Measurements from ENCODE around the gene KMO. TPM values are rescaled to one million over a fixed set of nuclear protein-coding genes. Genes with fewer than 3 reads are reported as not detected.

The KMO gene
- total RNA-seq (ENCODE audit: low replicate concordance): not detected in 2 replicates

DNA sequence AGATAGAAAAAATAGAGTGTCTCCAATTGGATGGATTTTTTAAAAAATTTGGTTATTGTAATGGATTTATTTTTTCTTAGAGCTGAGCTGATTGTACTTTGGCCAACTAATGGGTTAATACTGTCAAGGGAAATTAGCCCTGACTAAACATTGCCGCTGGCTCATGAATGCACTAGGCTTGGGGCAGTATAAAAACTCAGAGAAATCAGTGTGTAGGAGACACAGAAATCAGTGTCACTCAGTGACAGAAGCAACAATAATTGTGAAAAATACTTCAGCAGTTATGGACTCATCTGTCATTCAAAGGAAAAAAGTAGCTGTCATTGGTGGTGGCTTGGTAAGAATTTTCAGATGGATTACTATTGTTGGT lies at the start of gene KMO:
KMO (plus strand) TSS at position 217 of the 370 bp plus-strand sequence; CDS start at position 284, 67 bp downstream.
- H3F3A ChIP-seq (ENCODE audit: low read depth): no peaks in the 10 kb centered on the region
- peak within 1 kb of the TSS; percentile 20 for H3K4me2 ChIP-seq
- no peaks in the 10 kb centered on the region for H3K36me3 ChIP-seq
- no peak within 1 kb of the TSS for H3K27ac Mint-ChIP-seq
- TF ChIP-seq EZH2 (IDR thresholded peaks at IDR 0.05) (no peak), EZH2phosphoT487 (IDR thresholded peaks at IDR 0.05) (no peak)
- TF ChIP-seq, protein P1, sequence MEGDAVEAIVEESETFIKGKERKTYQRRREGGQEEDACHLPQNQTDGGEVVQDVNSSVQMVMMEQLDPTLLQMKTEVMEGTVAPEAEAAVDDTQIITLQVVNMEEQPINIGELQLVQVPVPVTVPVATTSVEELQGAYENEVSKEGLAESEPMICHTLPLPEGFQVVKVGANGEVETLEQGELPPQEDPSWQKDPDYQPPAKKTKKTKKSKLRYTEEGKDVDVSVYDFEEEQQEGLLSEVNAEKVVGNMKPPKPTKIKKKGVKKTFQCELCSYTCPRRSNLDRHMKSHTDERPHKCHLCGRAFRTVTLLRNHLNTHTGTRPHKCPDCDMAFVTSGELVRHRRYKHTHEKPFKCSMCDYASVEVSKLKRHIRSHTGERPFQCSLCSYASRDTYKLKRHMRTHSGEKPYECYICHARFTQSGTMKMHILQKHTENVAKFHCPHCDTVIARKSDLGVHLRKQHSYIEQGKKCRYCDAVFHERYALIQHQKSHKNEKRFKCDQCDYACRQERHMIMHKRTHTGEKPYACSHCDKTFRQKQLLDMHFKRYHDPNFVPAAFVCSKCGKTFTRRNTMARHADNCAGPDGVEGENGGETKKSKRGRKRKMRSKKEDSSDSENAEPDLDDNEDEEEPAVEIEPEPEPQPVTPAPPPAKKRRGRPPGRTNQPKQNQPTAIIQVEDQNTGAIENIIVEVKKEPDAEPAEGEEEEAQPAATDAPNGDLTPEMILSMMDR (IDR thresholded peaks at IDR 0.05): no peak
- H3K9me3 Mint-ChIP-seq: no peaks in the 10 kb centered on the region
- DNase-seq (ENCODE audit: low spot score): no peak
- H3K4me3 Mint-ChIP-seq: no peak within 1 kb of the TSS
- H3K4me1 Mint-ChIP-seq: peaks cover 6% of the 10 kb centered on the region
- H3K27ac ChIP-seq: no peak within 1 kb of the TSS
- H3K4me3 ChIP-seq: no peak within 1 kb of the TSS
- no peaks in the 10 kb centered on the region for H3K79me2 ChIP-seq (ENCODE audit: low read depth)
- H3K27me3 Mint-ChIP-seq (ENCODE audit: insufficient read depth, low read depth): peaks cover 2% of the 10 kb centered on the region
- H4K20me1 ChIP-seq (ENCODE audit: low read depth): no peaks in the 10 kb centered on the region
- H3K4me1 ChIP-seq: peaks cover 3% of the 10 kb centered on the region
- H3K36me3 Mint-ChIP-seq: no peaks in the 10 kb centered on the region
- H3K9ac ChIP-seq: no peak within 1 kb of the TSS
- H2AFZ ChIP-seq (replicated peaks): peak within 1 kb of the TSS; percentile 77
- no peaks in the 10 kb centered on the region for H3K9me3 ChIP-seq (ENCODE audit: low read depth)
- H3K27me3 ChIP-seq: no peaks in the 10 kb centered on the region

DNA sequence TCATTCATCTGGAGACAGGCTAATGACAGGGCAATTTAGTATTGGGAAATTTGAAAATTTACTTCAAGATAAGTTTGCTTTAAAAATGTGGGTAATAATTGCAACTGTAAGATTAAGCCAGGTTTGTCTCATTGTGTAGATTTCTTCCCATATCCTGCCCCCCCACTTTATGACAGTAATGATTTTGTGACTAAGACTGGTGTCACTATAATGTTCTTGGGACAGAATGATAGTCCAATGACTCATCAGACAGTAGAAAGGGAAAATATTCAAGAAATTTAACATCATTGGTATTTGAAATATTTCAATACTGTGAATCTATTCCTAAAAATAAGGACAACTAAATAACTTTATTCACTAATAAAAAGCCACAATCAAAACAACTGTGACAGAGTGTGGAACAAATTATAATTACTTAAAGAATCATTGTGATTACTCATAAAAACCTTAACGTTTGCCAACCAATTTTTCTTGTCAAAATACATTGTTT lies 49.4 kb upstream of the KMO start:
- no peak overlapping the region for H3K4me3 Mint-ChIP-seq
- no peak overlapping the region for H3K4me3 ChIP-seq

DNA sequence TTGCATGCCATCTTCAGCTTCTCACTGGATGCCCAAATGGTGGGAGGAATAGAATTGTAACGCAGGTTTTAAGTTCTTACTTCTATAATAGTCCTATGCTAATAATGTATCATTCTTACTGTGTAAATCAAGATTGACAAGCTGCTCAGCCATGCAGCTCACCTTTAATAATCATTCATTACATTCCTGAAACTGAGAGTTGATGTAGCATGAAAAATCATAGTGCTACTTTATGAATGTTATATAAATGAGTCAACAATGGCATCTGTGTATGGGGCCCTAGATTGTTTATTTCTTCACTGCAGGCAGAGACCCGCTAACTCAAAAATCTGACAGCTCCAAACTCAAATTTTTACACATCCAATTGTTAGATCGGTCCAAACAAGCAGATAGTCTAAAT lies 47.0 kb upstream of the KMO start:
- no peaks in the 10 kb centered on the region for H3K79me2 ChIP-seq (ENCODE audit: low read depth)
- H3K4me3 ChIP-seq: no peak overlapping the region
- no peaks in the 10 kb centered on the region for H3K27me3 Mint-ChIP-seq (ENCODE audit: insufficient read depth, low read depth)

More for the DNA sequence above, 49.4 kb upstream of the KMO start:
- Histone ChIP-seq H3K36me3 (no peaks in the 10 kb centered on the region), H3F3A (ENCODE audit: low read depth) (no peaks in the 10 kb centered on the region), H3K27ac (no peak overlapping the region), H3K4me2 (no peak overlapping the region), H3K79me2 (ENCODE audit: low read depth) (no peaks in the 10 kb centered on the region), H2AFZ (replicated peaks) (no peak overlapping the region), H3K4me1 (no peaks in the 10 kb centered on the region), H3K27me3 (no peaks in the 10 kb centered on the region), H3K9me3 (ENCODE audit: low read depth) (no peaks in the 10 kb centered on the region), H4K20me1 (ENCODE audit: low read depth) (no peaks in the 10 kb centered on the region), H3K9ac (no peak overlapping the region)
- TF ChIP-seq EZH2phosphoT487 (IDR thresholded peaks at IDR 0.05) (no peak), EZH2 (IDR thresholded peaks at IDR 0.05) (no peak)
- TF ChIP-seq, protein P1 (IDR thresholded peaks at IDR 0.05): no peak
- H3K4me1 Mint-ChIP-seq: peaks cover 7% of the 10 kb centered on the region
- no peak overlapping the region for H3K27ac Mint-ChIP-seq
- H3K36me3 Mint-ChIP-seq: peaks cover 5% of the 10 kb centered on the region
- H3K9me3 Mint-ChIP-seq: peaks cover 8% of the 10 kb centered on the region
- H3K27me3 Mint-ChIP-seq (ENCODE audit: insufficient read depth, low read depth): no peaks in the 10 kb centered on the region
- DNase-seq (ENCODE audit: low spot score): no peak

More for the DNA sequence above, 47.0 kb upstream of the KMO start:
- H3K36me3 Mint-ChIP-seq: peaks cover 5% of the 10 kb centered on the region
- no peaks in the 10 kb centered on the region for H4K20me1 ChIP-seq (ENCODE audit: low read depth)
- H3K9me3 Mint-ChIP-seq: peaks cover 8% of the 10 kb centered on the region
- no peaks in the 10 kb centered on the region for H3K27me3 ChIP-seq
- no peaks in the 10 kb centered on the region for H3F3A ChIP-seq (ENCODE audit: low read depth)
- H3K27ac Mint-ChIP-seq: no peak overlapping the region
- H2AFZ ChIP-seq (replicated peaks): no peak overlapping the region
- H3K36me3 ChIP-seq: no peaks in the 10 kb centered on the region
- no peak overlapping the region for H3K27ac ChIP-seq
- no peak for DNase-seq (ENCODE audit: low spot score)
- peaks cover 7% of the 10 kb centered on the region for H3K4me1 Mint-ChIP-seq
- H3K9ac ChIP-seq: no peak overlapping the region
- TF ChIP-seq, protein P1 (IDR thresholded peaks at IDR 0.05): no peak
- no peak for TF ChIP-seq EZH2phosphoT487 (IDR thresholded peaks at IDR 0.05)
- no peak for TF ChIP-seq EZH2 (IDR thresholded peaks at IDR 0.05)
- H3K9me3 ChIP-seq (ENCODE audit: low read depth): no peaks in the 10 kb centered on the region
- H3K4me3 Mint-ChIP-seq: no peak overlapping the region
- no peak overlapping the region for H3K4me2 ChIP-seq
- no peaks in the 10 kb centered on the region for H3K4me1 ChIP-seq

All from neural progenitor cell (in vitro differentiated cells).